Immature natural killer cell (primary cell): ENCODE data around the gene DIP2B. TPM values are rescaled to one million over a fixed set of nuclear protein-coding genes. Genes with fewer than 3 reads are reported as not detected.

Source experiments
- DNase-seq, 3 donors: peaks; one replicate each; pipeline ENCODE4 v3.0.0; 2022; ENCODE audit warnings: mixed read lengths in 1 of 3
- H3K27ac Mint-ChIP-seq, 6 donors: one replicate each; pipeline ENCODE4 v1.8.0; 2020; ENCODE audit warnings: mixed read lengths in 6 of 6, mild to moderate bottlenecking in 5 of 6, inconsistent platforms in 4 of 6, moderate library complexity in 3 of 6
- H3K27me3 Mint-ChIP-seq, 3 donors: one replicate each; pipeline ENCODE4 v1.8.0; 2020 to 2021; ENCODE audit warnings: low read depth in 3 of 3, mild to moderate bottlenecking in 3 of 3, mixed read lengths in 3 of 3, moderate library complexity in 3 of 3, inconsistent platforms in 1 of 3
- H3K36me3 Mint-ChIP-seq, 3 donors: one replicate each; pipeline ENCODE4 v1.8.0; 2020; ENCODE audit warnings: mixed read lengths in 3 of 3, inconsistent platforms in 2 of 3, mild to moderate bottlenecking in 2 of 3
- H3K4me1 Mint-ChIP-seq, 2 donors: one replicate each; pipeline ENCODE4 v1.8.0; 2020; ENCODE audit warnings: inconsistent platforms in 2 of 2, mild to moderate bottlenecking in 2 of 2, mixed read lengths in 2 of 2, moderate library complexity in 1 of 2
- H3K4me3 Mint-ChIP-seq, 5 donors: one replicate each; pipeline ENCODE4 v1.8.0; 2020; ENCODE audit warnings: mild to moderate bottlenecking in 5 of 5, mixed read lengths in 5 of 5, inconsistent platforms in 3 of 5, moderate library complexity in 3 of 5
- H3K9me3 Mint-ChIP-seq, 6 donors: one replicate each; pipeline ENCODE4 v1.8.0; 2020; ENCODE audit warnings: mild to moderate bottlenecking in 6 of 6, mixed read lengths in 6 of 6, inconsistent platforms in 4 of 6, moderate library complexity in 3 of 6
- polyA plus RNA-seq, 3 donors: library from polyadenylated mRNA; unstranded; fragments of 300-500 nt; fragmentation: Illumina TruSeq; gene quantifications; one replicate each; pipeline ENCODE4 v1.2.3, GENCODE V29; 2021

Gene DIP2B
- polyA plus RNA-seq, 3 donors from 2014 or later, result 2.0 to 7.2 (median 3.4) TPM

- no peak overlapping the region for H3K4me3 Mint-ChIP-seq
- H3K9me3 Mint-ChIP-seq, result no peaks in the 10 kb centered on the region
- peak overlapping the region in 1 of 6 donors; percentile 7 for H3K27ac Mint-ChIP-seq
- H3K4me1 Mint-ChIP-seq, result no peaks in the 10 kb centered on the region
- peaks cover 15 to 36% (median 20%) of the 10 kb centered on the region in 3 donors for H3K36me3 Mint-ChIP-seq
- no peaks in the 10 kb centered on the region for H3K27me3 Mint-ChIP-seq
- no peak for DNase-seq
These were observed 182.2 kb downstream of the DIP2B start for GRCh38 chr12:50686976-50687375.

DNA sequence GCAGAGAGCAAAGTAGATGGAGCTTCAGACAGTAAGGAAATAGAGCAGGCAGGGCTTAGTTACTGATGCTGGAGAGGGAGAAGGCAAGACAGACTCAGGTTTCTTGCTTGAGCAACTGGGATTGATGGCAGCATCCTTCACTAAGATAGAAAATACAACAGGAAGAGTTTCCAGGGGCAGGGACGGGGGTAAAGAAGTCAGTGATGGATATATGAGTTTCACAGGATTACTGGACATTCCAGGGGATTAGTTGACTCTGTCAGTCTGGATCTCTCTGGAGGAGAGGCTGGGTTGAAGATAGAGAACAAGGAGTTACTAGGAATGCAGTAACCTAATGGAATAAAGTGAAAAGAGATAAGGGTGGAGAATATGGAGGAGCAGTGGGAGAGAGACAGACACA, 184.7 kb downstream of the DIP2B start:
- DNase-seq, result no peak
- Mint-ChIP-seq H3K9me3 (no peaks in the 10 kb centered on the region), H3K27me3 (no peaks in the 10 kb centered on the region), H3K4me1 (no peaks in the 10 kb centered on the region), H3K36me3 (peaks cover 18 to 31% (median 19%) of the 10 kb centered on the region in 3 donors), H3K27ac (peak overlapping the region in 1 of 6 donors; percentile 13), H3K4me3 (no peak overlapping the region)

DNA sequence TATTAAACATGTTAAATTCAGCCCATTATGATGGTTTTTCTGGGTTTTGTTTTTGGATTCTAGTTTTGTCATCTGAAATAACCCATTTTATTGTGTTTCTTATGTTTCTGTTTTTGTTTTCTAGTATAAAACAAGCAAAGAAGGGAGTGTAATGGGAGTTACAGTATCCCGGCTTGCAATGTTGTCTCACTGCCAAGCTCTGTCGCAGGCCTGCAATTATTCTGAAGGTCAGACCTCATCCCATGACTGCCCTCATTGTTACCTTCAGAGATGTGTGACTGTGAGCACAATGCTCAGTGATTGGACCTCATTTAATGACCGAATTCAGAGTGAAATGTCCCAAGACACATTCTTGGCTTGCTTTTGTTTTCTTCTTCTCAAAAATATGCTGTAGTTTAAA, 186.1 kb downstream of the DIP2B start:
- Mint-ChIP-seq H3K27me3 (no peaks in the 10 kb centered on the region), H3K4me1 (no peaks in the 10 kb centered on the region), H3K9me3 (no peaks in the 10 kb centered on the region), H3K36me3 (peaks cover 18 to 31% (median 19%) of the 10 kb centered on the region in 3 donors), H3K4me3 (no peak overlapping the region), H3K27ac (peak overlapping the region in 1 of 6 donors; percentile 4)
- no peak for DNase-seq

DNA sequence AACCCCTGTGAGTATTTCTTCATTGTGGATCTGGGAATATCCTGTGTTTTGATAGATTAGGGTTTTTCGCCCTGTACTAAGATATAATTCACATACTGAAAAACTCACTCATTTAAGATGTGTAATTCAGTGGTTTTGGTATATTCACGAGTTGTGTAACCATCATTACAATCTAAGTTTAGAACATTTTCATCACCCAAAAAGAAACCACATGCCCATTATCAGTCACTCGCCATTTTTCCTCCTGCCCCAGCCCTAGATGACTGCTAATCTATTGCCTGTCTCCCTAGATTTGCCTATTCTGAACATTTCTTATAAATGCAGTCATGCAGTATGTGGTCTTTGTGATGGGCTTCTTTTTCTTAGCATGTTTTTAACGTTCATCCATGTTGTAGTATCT, 191.2 kb downstream of the DIP2B start:
- no peak for DNase-seq
- Mint-ChIP-seq H3K27me3 (no peaks in the 10 kb centered on the region), H3K36me3 (peaks cover 24 to 43% (median 26%) of the 10 kb centered on the region in 3 donors), H3K4me1 (no peaks in the 10 kb centered on the region), H3K9me3 (no peaks in the 10 kb centered on the region), H3K27ac (no peak overlapping the region), H3K4me3 (no peak overlapping the region)

GRCh38 chr12:50696931-50697330, 192.1 kb downstream of the DIP2B start:
- no peak for DNase-seq
- Mint-ChIP-seq H3K27ac (peak overlapping the region in 1 of 6 donors; percentile 3), H3K9me3 (no peaks in the 10 kb centered on the region), H3K27me3 (no peaks in the 10 kb centered on the region), H3K4me1 (no peaks in the 10 kb centered on the region), H3K4me3 (no peak overlapping the region), H3K36me3 (peaks cover 26 to 46% (median 27%) of the 10 kb centered on the region in 3 donors)

DNA sequence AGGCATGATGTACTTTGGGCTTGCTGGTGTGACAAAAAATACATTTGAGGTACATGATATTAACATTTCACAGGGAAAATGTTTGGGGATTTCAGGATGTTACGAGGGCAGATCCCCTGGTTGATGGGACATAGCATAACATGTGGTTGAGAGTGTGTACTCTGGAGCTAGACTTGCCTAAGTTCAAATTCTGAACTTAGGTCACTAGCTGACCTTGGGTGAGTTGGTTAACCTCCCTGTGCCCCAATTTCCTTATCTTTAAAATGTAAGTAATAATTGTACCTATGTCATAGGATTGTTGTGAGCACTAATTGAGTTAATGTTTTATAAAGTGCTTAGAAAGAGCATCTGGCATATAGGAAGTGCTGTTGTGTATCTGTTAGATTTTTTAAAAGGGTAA, 194.4 kb downstream of the DIP2B start:
- Mint-ChIP-seq H3K27me3 (no peaks in the 10 kb centered on the region), H3K27ac (no peak overlapping the region), H3K36me3 (peaks cover 23 to 44% (median 25%) of the 10 kb centered on the region in 3 donors), H3K4me1 (no peaks in the 10 kb centered on the region), H3K4me3 (no peak overlapping the region), H3K9me3 (no peaks in the 10 kb centered on the region)
- no peak for DNase-seq

GRCh38 chr12:50699940-50700339, 195.2 kb downstream of the DIP2B start:
- no peaks in the 10 kb centered on the region for H3K27me3 Mint-ChIP-seq
- no peaks in the 10 kb centered on the region for H3K9me3 Mint-ChIP-seq
- no peak overlapping the region for H3K4me3 Mint-ChIP-seq
- H3K4me1 Mint-ChIP-seq, result no peaks in the 10 kb centered on the region
- no peak overlapping the region for H3K27ac Mint-ChIP-seq
- DNase-seq, result no peak
- peaks cover 27 to 48% (median 29%) of the 10 kb centered on the region in 3 donors for H3K36me3 Mint-ChIP-seq

GRCh38 chr12:50706606-50707005, 201.8 kb downstream of the DIP2B start:
- H3K4me1 Mint-ChIP-seq, result no peaks in the 10 kb centered on the region
- peaks cover 0 to 1% (median 0%) of the 10 kb centered on the region in 3 donors for H3K27me3 Mint-ChIP-seq
- H3K36me3 Mint-ChIP-seq, result peaks cover 17 to 55% (median 25%) of the 10 kb centered on the region in 3 donors
- H3K4me3 Mint-ChIP-seq, result no peak overlapping the region
- H3K27ac Mint-ChIP-seq, result peak overlapping the region in 1 of 6 donors; percentile 16
- no peaks in the 10 kb centered on the region for H3K9me3 Mint-ChIP-seq
- DNase-seq, result no peak

DNA sequence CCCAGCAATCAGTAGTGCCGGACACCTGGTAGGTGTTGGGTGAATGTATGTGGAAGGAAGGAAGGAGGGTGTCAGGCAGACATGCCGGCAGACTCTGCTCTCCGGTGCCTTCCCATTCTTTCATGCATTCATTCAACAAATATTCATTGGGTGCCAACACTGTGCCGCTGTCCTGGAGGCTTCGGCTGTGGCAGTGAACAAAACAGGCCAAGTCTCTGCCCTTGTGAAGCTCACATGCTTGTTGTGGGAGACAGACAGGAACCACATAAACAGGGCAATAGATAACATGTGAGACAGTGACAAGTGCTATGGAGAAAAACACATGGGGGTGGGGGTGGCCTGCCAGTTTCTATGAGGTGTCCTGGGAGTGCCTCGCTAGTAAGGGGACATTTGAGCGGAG, 202.6 kb downstream of the DIP2B start:
- Mint-ChIP-seq H3K4me1 (no peaks in the 10 kb centered on the region), H3K27ac (no peak overlapping the region), H3K36me3 (peaks cover 21 to 56% (median 25%) of the 10 kb centered on the region in 3 donors), H3K9me3 (no peaks in the 10 kb centered on the region), H3K4me3 (no peak overlapping the region), H3K27me3 (peaks cover 0 to 1% (median 0%) of the 10 kb centered on the region in 3 donors)
- no peak for DNase-seq

- Mint-ChIP-seq H3K4me1 (no peaks in the 10 kb centered on the region), H3K4me3 (no peak overlapping the region), H3K9me3 (no peaks in the 10 kb centered on the region), H3K27ac (no peak overlapping the region), H3K27me3 (peaks cover 0 to 1% (median 0%) of the 10 kb centered on the region in 3 donors), H3K36me3 (peaks cover 21 to 56% (median 25%) of the 10 kb centered on the region in 3 donors)
- no peak for DNase-seq
These were observed 203.8 kb downstream of the DIP2B start for GRCh38 chr12:50708631-50709030.

DNA sequence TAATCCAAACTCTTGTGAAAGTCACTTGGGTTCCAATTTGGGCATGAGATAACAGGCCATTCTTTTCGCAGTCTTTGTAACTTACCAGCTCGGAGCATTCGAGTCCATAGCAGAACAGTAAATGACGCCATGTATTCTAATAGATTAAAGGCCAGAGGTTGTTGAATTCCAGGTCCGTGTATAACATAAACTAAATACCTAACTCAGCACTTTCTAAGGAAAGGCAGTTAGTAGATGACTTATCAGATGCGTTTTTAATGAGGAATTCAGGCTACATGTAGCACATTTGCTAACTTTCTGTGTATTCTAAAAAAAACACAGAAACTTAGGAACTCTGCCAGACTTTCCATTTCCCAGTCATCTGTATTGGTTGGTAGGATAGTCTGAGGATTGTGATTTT, 206.3 kb downstream of the DIP2B start:
- Mint-ChIP-seq H3K4me1 (no peaks in the 10 kb centered on the region), H3K27me3 (peaks cover 0 to 1% (median 0%) of the 10 kb centered on the region in 3 donors), H3K9me3 (no peaks in the 10 kb centered on the region), H3K27ac (no peak overlapping the region), H3K36me3 (peaks cover 16 to 57% (median 21%) of the 10 kb centered on the region in 3 donors), H3K4me3 (no peak overlapping the region)
- DNase-seq, result no peak

DNA sequence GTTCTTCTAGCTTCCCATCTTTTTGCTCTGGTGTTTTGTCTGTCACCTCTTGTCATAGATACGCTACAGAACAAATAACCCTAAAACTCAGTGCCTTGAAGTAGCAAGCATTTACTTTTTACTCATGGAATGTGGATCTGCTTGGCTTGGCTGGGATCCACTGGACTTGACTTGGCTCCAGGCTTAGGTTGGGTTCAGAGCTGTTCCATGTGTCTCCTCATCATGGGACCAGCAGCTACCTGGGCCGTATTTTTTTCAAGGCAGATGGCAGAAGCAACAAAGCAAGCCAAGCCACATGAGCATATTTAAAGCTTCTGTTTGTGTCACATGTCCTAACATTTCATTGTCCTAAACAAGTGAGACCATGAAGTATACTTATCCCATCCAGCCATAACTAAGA, 210.4 kb downstream of the DIP2B start:
- peaks cover 4 to 37% (median 21%) of the 10 kb centered on the region in 3 donors for H3K36me3 Mint-ChIP-seq
- H3K27me3 Mint-ChIP-seq, result no peaks in the 10 kb centered on the region
- H3K4me1 Mint-ChIP-seq, result no peaks in the 10 kb centered on the region
- peak overlapping the region in 1 of 6 donors; percentile 35 for H3K27ac Mint-ChIP-seq
- H3K9me3 Mint-ChIP-seq, result no peaks in the 10 kb centered on the region
- H3K4me3 Mint-ChIP-seq, result no peak overlapping the region
- DNase-seq, result no peak

DNA sequence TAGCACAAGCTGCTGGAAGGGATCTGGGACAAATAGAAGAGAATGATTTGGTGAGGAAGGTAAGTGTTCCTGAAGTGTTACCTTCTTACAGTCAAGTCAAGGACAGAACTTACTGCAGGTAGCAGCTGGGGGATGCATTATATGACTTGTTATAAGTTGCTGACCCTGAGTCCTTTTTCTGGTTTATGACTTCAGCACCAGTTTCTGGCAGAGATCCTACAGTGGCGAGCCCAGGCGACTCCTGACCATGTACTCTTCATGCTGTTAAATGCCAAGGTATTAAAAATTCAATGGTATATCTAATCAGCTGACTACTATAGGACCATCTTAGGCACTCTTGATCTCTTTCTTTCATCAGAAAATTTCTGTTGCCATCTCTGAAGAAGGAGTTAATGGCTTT, 214.0 kb downstream of the DIP2B start:
- Mint-ChIP-seq H3K27ac (peak overlapping the region in 1 of 6 donors; percentile 29), H3K4me1 (no peaks in the 10 kb centered on the region), H3K4me3 (no peak overlapping the region), H3K36me3 (peaks cover 22 to 51% (median 36%) of the 10 kb centered on the region in 3 donors), H3K9me3 (no peaks in the 10 kb centered on the region), H3K27me3 (no peaks in the 10 kb centered on the region)
- no peak for DNase-seq

DNA sequence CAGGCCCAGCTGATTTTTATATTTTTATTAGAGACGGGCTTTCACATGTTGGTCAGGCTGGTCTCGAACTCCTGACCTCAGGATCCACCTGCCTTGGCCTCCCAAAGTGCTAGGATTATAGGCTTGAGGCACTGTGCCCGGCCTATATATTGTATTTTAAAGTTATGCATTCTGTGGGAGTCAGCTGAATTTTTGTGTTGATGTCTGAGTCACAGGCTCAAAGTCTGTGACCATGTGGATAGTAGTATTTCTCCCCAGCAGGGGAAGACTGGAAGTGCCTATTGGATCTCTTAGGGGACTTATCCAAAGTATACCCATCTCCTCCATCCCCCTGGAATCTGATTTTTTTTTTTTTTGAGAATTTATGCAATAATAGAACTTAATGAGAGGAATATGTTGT, 215.3 kb downstream of the DIP2B start:
- no peak overlapping the region for H3K27ac Mint-ChIP-seq
- no peak for DNase-seq
- H3K4me3 Mint-ChIP-seq, result no peak overlapping the region
- peaks cover 24 to 57% (median 31%) of the 10 kb centered on the region in 3 donors for H3K36me3 Mint-ChIP-seq
- H3K27me3 Mint-ChIP-seq, result no peaks in the 10 kb centered on the region
- H3K9me3 Mint-ChIP-seq, result no peaks in the 10 kb centered on the region
- H3K4me1 Mint-ChIP-seq, result no peaks in the 10 kb centered on the region

- Mint-ChIP-seq H3K9me3 (no peaks in the 10 kb centered on the region), H3K27ac (no peak overlapping the region), H3K36me3 (peaks cover 24 to 55% (median 27%) of the 10 kb centered on the region in 3 donors), H3K4me3 (no peak overlapping the region), H3K27me3 (no peaks in the 10 kb centered on the region), H3K4me1 (no peaks in the 10 kb centered on the region)
- no peak for DNase-seq
These were observed 215.7 kb downstream of the DIP2B start for GRCh38 chr12:50720501-50720900.
